B cell (primary cell): ENCODE data around the gene HYDIN. TPM values are rescaled to one million over a fixed set of nuclear protein-coding genes. Genes with fewer than 3 reads are reported as not detected.

Experiments
- ATAC-seq: fragments of 200-7000 bp; cut with Tn5 transposase; one replicate; pipeline ENCODE4 v1.10.0; 2021; ENCODE audit warnings: low read depth, mild to moderate bottlenecking, moderate number of reproducible peaks, moderate library complexity
- CTCF ChIA-PET: fragments of 350-600 bp; sonication (Branson Sonifier 250); formaldehyde crosslinking; loops from one replicate; lab custom pipeline; 2021; ENCODE audit warnings: antibody characterized with exemption, inconsistent platforms; lab: Charles Lee
- POLR2A ChIA-PET: fragments of 350-600 bp; sonication (Branson Sonifier 250); formaldehyde crosslinking; loops from one replicate; lab custom pipeline; 2021; ENCODE audit warnings: antibody characterized with exemption; lab: Charles Lee
- DNase-seq: peaks from one replicate; pipeline ENCODE4 v3.0.0; 2013
- H2AFZ ChIP-seq: 2 replicates; pipeline ENCODE4 v1.6.1; 2012; ENCODE audit warnings: mild to moderate bottlenecking, low read depth, low read length; ENCODE audit not compliant: insufficient read depth, poor library complexity, severe bottlenecking
- H3K27ac ChIP-seq, 2 donors: 1 replicate in 1 of 2; 2 replicates in 1 of 2; pipeline ENCODE4 v1.5.1; 2012 to 2013; ENCODE audit warnings: low read length in 2 of 2, mild to moderate bottlenecking in 2 of 2, moderate library complexity in 1 of 2
- H3K27me3 ChIP-seq, 4 experiments: fragments of 200-600 bp in 1 of 4; sonication (generic) in 1 of 4; replicated peaks in 1 of 4; 1 replicate in 2 of 4; 2 replicates in 2 of 4; pipeline versions ENCODE4 v1.6.1 to v1.7.0; 2013 to 2016; ENCODE audit warnings: low read length in 3 of 4, mild to moderate bottlenecking in 2 of 4, mixed read lengths in 1 of 4, moderate library complexity in 1 of 4; ENCODE audit not compliant: insufficient read depth in 4 of 4, control insufficient read depth in 3 of 4; ENCODE audit errors: control extremely low read depth in 1 of 4
- H3K36me3 ChIP-seq, 2 experiments: replicated peaks in 1 of 2; 1 replicate in 1 of 2; 2 replicates in 1 of 2; pipeline versions ENCODE4 v1.6.1 to v1.7.1; 2013; ENCODE audit warnings: low read length in 1 of 2; ENCODE audit not compliant: insufficient read depth in 2 of 2, control insufficient read depth in 1 of 2; ENCODE audit errors: control extremely low read depth in 1 of 2, extremely low read depth in 1 of 2
- H3K4me1 ChIP-seq, 2 donors: fragments of 200-600 bp in 1 of 2; sonication (generic) in 1 of 2; 1 replicate in 1 of 2; 2 replicates in 1 of 2; pipeline versions ENCODE4 v1.5.1 to v1.6.1; 2013 to 2017; ENCODE audit warnings: low read length in 2 of 2; ENCODE audit not compliant: control insufficient read depth in 2 of 2, insufficient read depth in 2 of 2
- H3K4me2 ChIP-seq: replicated peaks from 2 replicates; pipeline ENCODE3; 2012; ENCODE audit warnings: mild to moderate bottlenecking, low read depth, low read length; ENCODE audit not compliant: poor library complexity, severe bottlenecking
- H3K4me3 ChIP-seq, 5 experiments: fragments of 200-600 bp in 1 of 5; sonication (generic) in 1 of 5; 1 replicate in 3 of 5; 2 replicates in 2 of 5; pipeline versions ENCODE4 v1.5.1 to v1.7.0; 2011 to 2016; ENCODE audit warnings: low read length in 4 of 5, mild to moderate bottlenecking in 4 of 5, low read depth in 2 of 5, control low read depth in 1 of 5, moderate library complexity in 1 of 5; ENCODE audit not compliant: insufficient read depth in 1 of 5; ENCODE audit errors: control extremely low read depth in 1 of 5, extremely low read depth in 1 of 5
- H3K79me2 ChIP-seq: fragments of 200-600 bp; sonication (generic); one replicate; pipeline ENCODE4 v1.6.0; 2016; ENCODE audit warnings: low read length; ENCODE audit not compliant: control insufficient read depth, insufficient read depth
- H3K9ac ChIP-seq: fragments of 200-600 bp; sonication (generic); 2 replicates; pipeline ENCODE4 v1.6.1; 2017; ENCODE audit warnings: mild to moderate bottlenecking, low read length, moderate library complexity
- H3K9me3 ChIP-seq, 3 donors: one replicate each; pipeline versions ENCODE4 v1.6.1 to v1.7.1; 2013; ENCODE audit warnings: low read length in 2 of 3; ENCODE audit not compliant: control insufficient read depth in 2 of 3, insufficient read depth in 1 of 3; ENCODE audit errors: control extremely low read depth in 1 of 3
- H4K20me1 ChIP-seq: 2 replicates; pipeline ENCODE4 v1.6.0; 2012; ENCODE audit warnings: mild to moderate bottlenecking, low read length; ENCODE audit not compliant: insufficient read depth, control insufficient read depth, poor library complexity, severe bottlenecking
- H3K27ac Mint-ChIP-seq: one replicate; pipeline ENCODE4 v1.8.0; 2021; ENCODE audit warnings: mixed read lengths
- H3K27me3 Mint-ChIP-seq: one replicate; pipeline ENCODE4 v1.8.0; 2021; ENCODE audit warnings: mixed read lengths
- H3K4me1 Mint-ChIP-seq: one replicate; pipeline ENCODE4 v1.8.0; 2021; ENCODE audit warnings: mixed read lengths
- H3K4me3 Mint-ChIP-seq: one replicate; pipeline ENCODE4 v1.8.0; 2021; ENCODE audit warnings: mixed read lengths
- H3K9me3 Mint-ChIP-seq: one replicate; pipeline ENCODE4 v1.8.0; 2022; ENCODE audit warnings: mixed read lengths; ENCODE audit not compliant: insufficient read depth
- EZH2 ChIP-seq: IDR thresholded peaks from 2 replicates; pipeline ENCODE4 v1.6.1; 2012; ENCODE audit warnings: borderline replicate concordance, low read depth, mild to moderate bottlenecking, moderate library complexity, low read length; ENCODE audit not compliant: insufficient read depth, poor library complexity, severe bottlenecking
- WGBS: methylation state at CpG from one replicate; pipeline ENCODE4 v1.1.5; 2013; ENCODE audit warnings: missing lambda C conversion rate; ENCODE audit not compliant: insufficient coverage; 5-methylcytosine and 5-hydroxymethylcytosine counted together
- intact Hi-C: fragments of 100-400 bp; cut with micrococcal nuclease; formaldehyde crosslinking; loops from one replicate; pipeline ENCODE4 v1.10.0; 2022
- polyA plus RNA-seq: library from polyadenylated mRNA; depleted of rRNA; stranded (reverse); fragments of >200 nt; gene quantifications from 2 replicates; pipeline ENCODE4 v1.2.3, GENCODE V29; 2012
- total RNA-seq, 2 donors: library from RNA; stranded (reverse); fragments of 120-200 nt in 1 of 2; gene quantifications; 1 replicate in 1 of 2; 2 replicates in 1 of 2; pipeline versions ENCODE4 v1.2.3 to v1.2.4, GENCODE V29; 2013 to 2022
- TF ChIP-seq, protein P1 (sequence below): fragments of 200-600 bp; IDR thresholded peaks from one replicate; pipeline ENCODE4 v1.8.0; 2022; ENCODE audit warnings: antibody characterized with exemption, mild to moderate bottlenecking

Gene HYDIN
- total and polyA plus RNA-seq, 2 donors (not counting 1 experiment from before 2014, with no cell fraction given): 0.10 TPM; not detected in 1

DNA sequence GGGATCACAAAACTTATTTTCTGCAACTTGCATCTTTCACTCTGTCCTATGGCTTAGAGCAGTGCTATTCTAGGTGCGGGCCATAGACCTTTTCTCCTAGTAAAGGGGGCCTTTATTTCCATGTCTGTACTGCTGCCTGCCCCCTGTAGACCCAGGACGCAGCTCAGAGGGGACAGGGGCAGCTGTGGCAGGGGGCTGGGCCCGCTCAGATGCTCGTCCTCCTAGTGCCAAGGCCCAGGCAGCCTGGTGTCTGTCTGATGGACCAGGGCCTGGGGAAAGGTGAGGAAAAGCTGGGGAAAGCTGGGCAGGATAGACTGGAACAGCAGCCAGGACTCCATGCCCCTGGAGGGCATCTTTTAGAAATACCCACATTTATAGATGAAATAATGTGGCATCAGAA, 455.1 kb downstream of the HYDIN start:
- no peak overlapping the region for H3K9ac ChIP-seq
- CTCF ChIA-PET: no interaction called here

DNA sequence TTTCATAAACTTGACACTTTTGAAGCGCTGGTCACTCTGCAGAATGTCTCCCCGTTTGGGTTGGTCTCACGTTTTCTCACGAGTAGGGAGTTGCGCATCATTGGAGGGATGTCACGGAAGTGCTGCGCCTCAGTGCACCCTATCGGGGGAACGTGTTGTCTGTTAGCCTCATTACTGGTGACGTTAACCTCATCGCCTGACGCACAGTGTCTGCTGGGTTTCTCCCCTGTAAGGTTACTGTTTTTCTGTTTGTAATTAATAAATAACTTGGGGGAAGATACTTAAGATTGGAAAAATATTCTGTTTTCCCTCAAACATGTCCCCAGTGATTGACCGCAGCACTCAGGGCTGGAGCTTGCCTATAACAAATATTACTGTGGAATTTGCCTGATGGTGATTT, 456.3 kb downstream of the HYDIN start:
- Histone ChIP-seq H3K27me3 (no peaks in the 10 kb centered on the region), H3K4me3 (no peak overlapping the region), H3K36me3 (peaks cover 2 to 70% of the 10 kb centered on the region in 2 experiments), H3K27ac (no peak overlapping the region), H2AFZ (no peak overlapping the region), H3K4me1 (no peaks in the 10 kb centered on the region), H4K20me1 (peaks cover 7% of the 10 kb centered on the region), H3K9ac (no peak overlapping the region), H3K79me2 (peaks cover 4% of the 10 kb centered on the region), H3K4me2 (no peak overlapping the region), H3K9me3 (no peaks in the 10 kb centered on the region)
- 97% methylated on average over 10 of the region's 13 CpGs for WGBS
- ATAC-seq (no peak), DNase-seq (no peak)
- ChIA-PET POLR2A (no interaction called here), CTCF (no interaction called here)
- Mint-ChIP-seq H3K27me3 (no peaks in the 10 kb centered on the region), H3K4me3 (no peak overlapping the region), H3K27ac (no peak overlapping the region), H3K9me3 (no peaks in the 10 kb centered on the region), H3K4me1 (no peaks in the 10 kb centered on the region)
- intact Hi-C loops: no loop called here
- TF ChIP-seq, protein P1, sequence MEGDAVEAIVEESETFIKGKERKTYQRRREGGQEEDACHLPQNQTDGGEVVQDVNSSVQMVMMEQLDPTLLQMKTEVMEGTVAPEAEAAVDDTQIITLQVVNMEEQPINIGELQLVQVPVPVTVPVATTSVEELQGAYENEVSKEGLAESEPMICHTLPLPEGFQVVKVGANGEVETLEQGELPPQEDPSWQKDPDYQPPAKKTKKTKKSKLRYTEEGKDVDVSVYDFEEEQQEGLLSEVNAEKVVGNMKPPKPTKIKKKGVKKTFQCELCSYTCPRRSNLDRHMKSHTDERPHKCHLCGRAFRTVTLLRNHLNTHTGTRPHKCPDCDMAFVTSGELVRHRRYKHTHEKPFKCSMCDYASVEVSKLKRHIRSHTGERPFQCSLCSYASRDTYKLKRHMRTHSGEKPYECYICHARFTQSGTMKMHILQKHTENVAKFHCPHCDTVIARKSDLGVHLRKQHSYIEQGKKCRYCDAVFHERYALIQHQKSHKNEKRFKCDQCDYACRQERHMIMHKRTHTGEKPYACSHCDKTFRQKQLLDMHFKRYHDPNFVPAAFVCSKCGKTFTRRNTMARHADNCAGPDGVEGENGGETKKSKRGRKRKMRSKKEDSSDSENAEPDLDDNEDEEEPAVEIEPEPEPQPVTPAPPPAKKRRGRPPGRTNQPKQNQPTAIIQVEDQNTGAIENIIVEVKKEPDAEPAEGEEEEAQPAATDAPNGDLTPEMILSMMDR: no peak
- no peak for TF ChIP-seq EZH2

More for the DNA sequence above, 455.1 kb downstream of the HYDIN start:
- H3K27ac Mint-ChIP-seq: no peak overlapping the region
- H3K9me3 Mint-ChIP-seq: no peaks in the 10 kb centered on the region
- Histone ChIP-seq H4K20me1 (peaks cover 7% of the 10 kb centered on the region), H3K4me3 (no peak overlapping the region), H3K27me3 (no peaks in the 10 kb centered on the region), H3K4me1 (no peaks in the 10 kb centered on the region), H2AFZ (no peak overlapping the region), H3K79me2 (peaks cover 2% of the 10 kb centered on the region), H3K36me3 (peaks cover 2 to 70% of the 10 kb centered on the region in 2 experiments), H3K4me2 (no peak overlapping the region), H3K27ac (no peak overlapping the region), H3K9me3 (no peaks in the 10 kb centered on the region)
- POLR2A ChIA-PET: no interaction called here
- WGBS: 100% methylated on average over 3 of the region's 4 CpGs
- TF ChIP-seq EZH2: no peak
- TF ChIP-seq, protein P1: no peak
- ATAC-seq (no peak), DNase-seq (no peak)
- no peak overlapping the region for H3K4me3 Mint-ChIP-seq
- H3K4me1 Mint-ChIP-seq: no peaks in the 10 kb centered on the region
- H3K27me3 Mint-ChIP-seq: no peaks in the 10 kb centered on the region
- intact Hi-C loops: no loop called here
